Omental fat pad (tissue), 4 donors: ENCODE results near the gene NKX2-8. TPM values are rescaled to one million over a fixed set of nuclear protein-coding genes. Genes with fewer than 3 reads are reported as not detected.

Experiments used
- ATAC-seq: fragments of 150-250 bp; one replicate; pipeline ENCODE4 v1.9.1; 2016; ENCODE audit warnings: mild to moderate bottlenecking, moderate library complexity; ENCODE audit not compliant: low FRiP score
- DNase-seq: peaks from one replicate; pipeline ENCODE4 v3.0.0-alpha.2; 2019; ENCODE audit warnings: low spot score
- total RNA-seq, 4 donors: library from RNA; depleted of rRNA; stranded (reverse); fragments of >200 nt; gene quantifications; one replicate each; pipeline ENCODE4 v1.1.0, GENCODE V29; 2016
- TF ChIP-seq, protein P1 (sequence below), 3 donors: fragments of 450-650 bp; IDR thresholded peaks; one replicate each; pipeline ENCODE4 v1.5.1; 2016 to 2017; ENCODE audit warnings: antibody characterized with exemption in 3 of 3, mild to moderate bottlenecking in 3 of 3, moderate library complexity in 2 of 3

The NKX2-8 gene
- total RNA-seq, 4 donors from 2014 or later = not detected

GRCh38 chr14:36588119-36588518, 5.7 kb upstream of the NKX2-8 start:
- ATAC-seq (no peak), DNase-seq (no peak)
- TF ChIP-seq, protein P1, sequence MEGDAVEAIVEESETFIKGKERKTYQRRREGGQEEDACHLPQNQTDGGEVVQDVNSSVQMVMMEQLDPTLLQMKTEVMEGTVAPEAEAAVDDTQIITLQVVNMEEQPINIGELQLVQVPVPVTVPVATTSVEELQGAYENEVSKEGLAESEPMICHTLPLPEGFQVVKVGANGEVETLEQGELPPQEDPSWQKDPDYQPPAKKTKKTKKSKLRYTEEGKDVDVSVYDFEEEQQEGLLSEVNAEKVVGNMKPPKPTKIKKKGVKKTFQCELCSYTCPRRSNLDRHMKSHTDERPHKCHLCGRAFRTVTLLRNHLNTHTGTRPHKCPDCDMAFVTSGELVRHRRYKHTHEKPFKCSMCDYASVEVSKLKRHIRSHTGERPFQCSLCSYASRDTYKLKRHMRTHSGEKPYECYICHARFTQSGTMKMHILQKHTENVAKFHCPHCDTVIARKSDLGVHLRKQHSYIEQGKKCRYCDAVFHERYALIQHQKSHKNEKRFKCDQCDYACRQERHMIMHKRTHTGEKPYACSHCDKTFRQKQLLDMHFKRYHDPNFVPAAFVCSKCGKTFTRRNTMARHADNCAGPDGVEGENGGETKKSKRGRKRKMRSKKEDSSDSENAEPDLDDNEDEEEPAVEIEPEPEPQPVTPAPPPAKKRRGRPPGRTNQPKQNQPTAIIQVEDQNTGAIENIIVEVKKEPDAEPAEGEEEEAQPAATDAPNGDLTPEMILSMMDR (IDR thresholded peaks at IDR 0.05) = no peak

DNA sequence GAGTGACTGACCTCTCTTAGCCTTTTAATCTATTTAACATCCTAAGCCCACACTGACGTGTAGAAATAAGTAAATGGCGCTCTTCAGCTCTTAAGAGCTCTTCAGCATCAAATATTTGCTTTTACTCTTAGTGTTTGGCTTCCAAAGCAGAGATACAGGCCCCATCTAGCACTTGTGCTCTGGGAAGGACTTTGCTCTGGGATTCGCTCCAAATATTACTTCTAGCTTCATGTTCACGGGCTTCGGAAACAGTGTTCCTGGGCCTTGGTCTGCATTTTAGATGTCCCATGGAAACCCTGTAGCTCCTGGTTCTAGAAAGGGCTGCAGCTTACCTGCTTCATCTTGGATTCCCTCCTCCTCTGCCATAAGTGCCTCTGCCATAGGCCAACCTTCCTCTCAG, 2.7 kb upstream of the NKX2-8 start:
- TF ChIP-seq, protein P1 (IDR thresholded peaks at IDR 0.05) = no peak
- no peak for ATAC-seq
- no peak for DNase-seq

DNA sequence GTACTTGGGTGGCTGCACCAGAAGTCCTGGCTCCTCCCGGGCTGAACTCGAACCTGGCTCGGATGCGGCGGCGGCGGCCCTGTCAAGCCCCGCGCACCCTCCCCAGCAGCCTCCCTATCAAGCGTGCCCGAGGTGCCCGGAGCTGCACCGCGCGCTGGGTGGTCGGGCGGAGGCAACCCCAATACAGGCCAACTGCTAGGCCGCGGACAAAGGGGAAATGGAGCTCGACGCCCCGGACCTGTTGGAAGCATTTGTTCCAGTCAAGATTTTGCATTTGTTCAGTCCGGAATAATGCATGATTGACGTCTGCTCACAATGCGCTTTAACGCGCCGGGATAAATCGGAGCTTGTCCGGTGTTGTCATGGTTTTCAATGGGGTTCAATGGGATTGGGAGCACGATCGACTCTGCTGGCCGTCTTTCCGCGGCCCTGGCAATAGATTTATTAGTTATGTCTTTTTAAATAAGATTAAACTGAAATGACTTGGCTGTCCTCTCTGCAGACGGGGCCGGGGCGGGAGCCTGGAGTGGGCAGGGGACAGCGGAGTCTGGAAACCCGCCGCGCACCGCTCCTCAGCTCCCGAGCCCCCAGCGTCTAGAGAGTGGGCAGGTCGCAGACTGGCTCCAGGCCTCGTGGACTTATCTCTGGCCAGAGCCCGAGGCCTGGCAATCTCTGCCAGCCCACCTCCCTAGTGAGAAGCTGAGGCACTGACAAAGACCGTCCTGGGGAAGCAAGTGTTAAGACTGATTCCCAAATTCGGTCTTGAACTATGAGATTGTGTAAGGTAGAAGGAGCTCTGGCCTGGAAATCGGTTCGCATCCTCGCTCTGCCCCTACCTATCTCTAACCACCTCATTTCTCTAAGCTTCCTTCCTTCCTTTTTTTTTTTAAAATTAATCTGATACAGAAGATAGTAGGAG, 1.7 kb upstream of the NKX2-8 start:
- TF ChIP-seq, protein P1 (IDR thresholded peaks at IDR 0.05) = no peak
- DNase-seq = no peak
- ATAC-seq = no peak

- TF ChIP-seq, protein P1 (IDR thresholded peaks at IDR 0.05) = no peak
- DNase-seq (no peak), ATAC-seq (no peak)
These were observed 953 bp upstream of the NKX2-8 start for GRCh38 chr14:36583242-36583892.

DNA sequence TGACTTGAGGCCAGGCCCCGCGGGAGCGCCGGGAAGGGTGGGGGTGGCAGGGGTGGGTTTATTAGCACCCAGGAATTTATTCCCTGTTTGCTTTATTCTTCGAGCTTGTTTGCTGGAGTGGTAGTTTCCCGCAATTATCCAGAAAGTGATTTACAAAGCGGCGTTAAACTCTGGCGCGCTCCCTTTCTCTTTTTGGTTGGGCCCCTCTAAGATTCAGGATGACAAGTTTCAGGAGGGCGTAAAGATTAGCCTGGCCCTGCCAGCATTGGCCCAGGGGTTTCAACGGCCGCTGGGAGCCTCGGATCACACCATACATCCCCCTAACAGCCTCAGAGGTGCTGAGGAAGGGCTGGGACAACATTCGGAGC, 444 bp upstream of the NKX2-8 start:
- no peak for DNase-seq
- TF ChIP-seq, protein P1 (IDR thresholded peaks at IDR 0.05) = no peak
- no peak for ATAC-seq

GRCh38 chr14:36580856-36581831, 1.3 kb downstream of the NKX2-8 start:
- TF ChIP-seq, protein P1 (IDR thresholded peaks at IDR 0.05) = no peak
- DNase-seq (no peak), ATAC-seq (peak; percentile 65)
